Measurements from ENCODE around the gene SYNGR4.

GRCh38 chr19:48342414-48342738 is 21.8 kb upstream of the SYNGR4 start:
- TF ChIP-seq CTCF (IDR thresholded peaks at IDR 0.05), result no peak
- no peak for TF ChIP-seq POLR2A (IDR thresholded peaks at IDR 0.05)

All from uterus (tissue), 2 donors.